K562 (cell line): Measurements from ENCODE around the gene HOXA11. TPM values are rescaled to one million over a fixed set of nuclear protein-coding genes. Genes with fewer than 3 reads are reported as not detected.

Experiments used
- ATAC-seq: fragments of 200-7000 bp; cut with Tn5 transposase; 3 replicates; pipeline ENCODE4 v1.9.1; 2020; ENCODE audit warnings: moderate library complexity
- BruUV-seq: library from RNA; stranded (reverse); fragments of 400-500 nt; replicated peaks from 2 replicates; lab custom pipeline; 2021; lab: Mats Ljungman, UMichigan
- CTCF ChIA-PET: fragments of 300-600 bp; formaldehyde crosslinking; extraction: SDS; loops from one replicate; lab custom pipeline; 2021; ENCODE audit warnings: low intra/inter-chr PET ratio; lab: Yijun Ruan, JAX
- POLR2A ChIA-PET: fragments of 300-600, 350-650 bp; sonication (Branson Sonifier 250); formaldehyde crosslinking; extraction: SDS; loops from one replicate; lab custom pipeline; 2021; ENCODE audit warnings: antibody characterized with exemption, inconsistent platforms; lab: Yijun Ruan, JAX
- DNase-seq, 4 experiments: peaks; one replicate each; pipeline versions ENCODE4 v3.0.0 to v3.0.0-alpha.2; 2011 to 2018; ENCODE audit warnings: low spot score in 3 of 4, mixed read lengths in 3 of 4; ENCODE audit errors: extremely low read depth in 1 of 4
- FAIRE-seq: peaks from 2 replicates; lab custom pipeline; 2011; peaks lifted over from hg19 to GRCh38; lab: Jason Lieb, UNC
- H2AFZ ChIP-seq: 2 replicates; pipeline ENCODE4 v1.6.0; 2011; ENCODE audit warnings: low read depth, low read length, control low read depth, inconsistent platforms
- H3K27ac ChIP-seq: fragments of 200-600 bp; 3 replicates; pipeline ENCODE4 v1.8.0; 2011; ENCODE audit warnings: low read depth, mild to moderate bottlenecking, control low read depth, inconsistent platforms, low read length, moderate library complexity, mixed read lengths; ENCODE audit errors: extremely low read depth
- H3K27me3 ChIP-seq, 2 experiments: fragments of 300-600 bp in 1 of 2; 2 replicates in 1 of 2; 3 replicates in 1 of 2; pipeline versions ENCODE4 v1.6.0 to v1.8.0; 2011; ENCODE audit warnings: inconsistent platforms in 2 of 2, low read length in 2 of 2, mild to moderate bottlenecking in 1 of 2, mixed read lengths in 1 of 2, moderate library complexity in 1 of 2; ENCODE audit not compliant: control insufficient read depth in 2 of 2, insufficient read depth in 2 of 2
- H3K36me3 ChIP-seq: fragments of 300-600 bp; 3 replicates; pipeline ENCODE4 v1.8.0; 2011; ENCODE audit warnings: mild to moderate bottlenecking, low read length, inconsistent platforms; ENCODE audit not compliant: control insufficient read depth, insufficient read depth
- H3K4me1 ChIP-seq, 2 experiments: fragments of 200-600 bp in 1 of 2; replicated peaks in 1 of 2; 2 replicates in 1 of 2; 3 replicates in 1 of 2; pipeline versions ENCODE4 v1.5.1 to v1.8.0; 2011; ENCODE audit warnings: inconsistent platforms in 2 of 2, low read length in 2 of 2, mild to moderate bottlenecking in 1 of 2, mixed read lengths in 1 of 2, moderate library complexity in 1 of 2; ENCODE audit not compliant: control insufficient read depth in 2 of 2, insufficient read depth in 2 of 2
- H3K4me2 ChIP-seq: 2 replicates; pipeline ENCODE4 v1.6.1; 2011; ENCODE audit warnings: low read length, control low read depth, inconsistent platforms, mixed read lengths; ENCODE audit not compliant: insufficient read depth
- H3K4me3 ChIP-seq: fragments of 200-600 bp; sonication (generic), shearing (Covaris generic); 2 replicates; pipeline ENCODE4 v1.5.1; 2016; ENCODE audit warnings: control low read depth, inconsistent platforms
- H3K79me2 ChIP-seq: fragments of 200-600 bp; 3 replicates; pipeline ENCODE4 v1.8.0; 2011; ENCODE audit warnings: low read length, inconsistent platforms; ENCODE audit not compliant: control insufficient read depth, insufficient read depth
- H3K9ac ChIP-seq, 2 experiments: 2 replicates each; pipeline versions ENCODE4 v1.6.0 to v1.6.1; 2011; ENCODE audit warnings: low read depth in 2 of 2, low read length in 2 of 2, control low read depth in 1 of 2, inconsistent platforms in 1 of 2, mild to moderate bottlenecking in 1 of 2, mixed read lengths in 1 of 2; ENCODE audit not compliant: insufficient read depth in 1 of 2
- H3K9me1 ChIP-seq: one replicate; pipeline ENCODE4 v1.6.0; 2011; ENCODE audit warnings: inconsistent platforms, mild to moderate bottlenecking, low read length, moderate library complexity; ENCODE audit not compliant: control insufficient read depth, insufficient read depth
- H3K9me3 ChIP-seq: replicated peaks from 2 replicates; pipeline ENCODE4 v1.5.1; 2011; ENCODE audit warnings: low read depth, low read length, inconsistent platforms; ENCODE audit not compliant: control insufficient read depth, insufficient read depth
- H4K20me1 ChIP-seq: replicated peaks from 2 replicates; pipeline ENCODE4 v1.6.1; 2011; ENCODE audit warnings: low read length, inconsistent platforms, mixed read lengths; ENCODE audit not compliant: control insufficient read depth, insufficient read depth
- BMI1 ChIP-seq: fragments of 150-350 bp; IDR thresholded peaks from 2 replicates; pipeline ENCODE4 v1.6.1; 2014; ENCODE audit warnings: low read length
- BRCA1 ChIP-seq, 2 experiments: fragments of 450-650 bp in 1 of 2; sonication (generic) in 1 of 2; formaldehyde crosslinking in 1 of 2; IDR thresholded peaks; 2 replicates each; pipeline versions ENCODE4 v1.5.0 to v1.6.1; 2017 to 2020; ENCODE audit warnings: mild to moderate bottlenecking in 1 of 2, missing genetic modification reagents in 1 of 2
- EGR1 ChIP-seq: fragments of 450-650 bp; conservative IDR thresholded peaks from 2 replicates; pipeline ENCODE4 v1.6.1; 2017; ENCODE audit warnings: mild to moderate bottlenecking
- EP400 ChIP-seq: fragments of 450-650 bp; IDR thresholded peaks from 2 replicates; pipeline ENCODE4 v1.6.1; 2017; ENCODE audit warnings: antibody characterized with exemption, mild to moderate bottlenecking, moderate library complexity
- HDAC1 ChIP-seq, 2 experiments: fragments of 450-650 bp; IDR thresholded peaks; 2 replicates each; pipeline ENCODE4 v1.6.1; 2016 to 2017; ENCODE audit warnings: inconsistent platforms in 1 of 2, mild to moderate bottlenecking in 1 of 2, moderate library complexity in 1 of 2
- IRF1 ChIP-seq: sonication (generic); formaldehyde crosslinking; IDR thresholded peaks from 2 replicates; pipeline ENCODE4 v1.8.0; 2022; ENCODE audit warnings: missing genetic modification reagents, mild to moderate bottlenecking, borderline replicate concordance
- NKRF ChIP-seq: fragments of 450-650 bp; IDR thresholded peaks from 2 replicates; pipeline ENCODE4 v1.6.1; 2016; ENCODE audit warnings: borderline replicate concordance
- PPARD ChIP-seq: fragments of 250-450 bp; sonication (Bioruptor Pico); IDR thresholded peaks from 2 replicates; pipeline ENCODE4 v1.8.0; 2022; ENCODE audit warnings: inconsistent platforms, mild to moderate bottlenecking, moderate library complexity
- ZC3H8 ChIP-seq: fragments of 450-650 bp; IDR thresholded peaks from 2 replicates; pipeline ENCODE4 v1.6.1; 2017
- ZNF232 ChIP-seq: sonication (generic); formaldehyde crosslinking; IDR thresholded peaks from 2 replicates; pipeline ENCODE4 v1.8.0; 2022; ENCODE audit warnings: mild to moderate bottlenecking, missing genetic modification reagents
- WGBS: fragments of 100-300 bp; shearing (Covaris generic); methylation state at CpG from one replicate; pipeline ENCODE4 v1.1.6; 2016; ENCODE audit warnings: low coverage, mixed read lengths; ENCODE audit not compliant: insufficient coverage; ENCODE audit errors: missing lambda C conversion rate; 5-methylcytosine and 5-hydroxymethylcytosine counted together
- in situ Hi-C: fragments of 300-500 bp; cut with MboI; formaldehyde crosslinking; loops from 4 replicates; pipeline ENCODE4 v1.15.0; 2018; ENCODE audit warnings: inconsistent platforms, mixed read lengths
- intact Hi-C: fragments of 100-400 bp; cut with micrococcal nuclease; formaldehyde crosslinking; loops from 2 replicates; pipeline ENCODE4 v1.14.2; 2022
- polyA plus RNA-seq, 8 experiments: library from polyadenylated mRNA; depleted of rRNA in 4 of 8; stranded (reverse) in 5 of 8; unstranded in 3 of 8; fragments of >200 nt; fragmentation: Nextera tagmentation in 2 of 8; fragmentation: Illumina TruSeq in 1 of 8; extraction: Ambion mirVana in 2 of 8; extraction: Trizol in 1 of 8; gene quantifications; 2 replicates each; pipeline versions ENCODE4 v1.2.1 to v1.2.3, GENCODE V29; 2011 to 2014; ENCODE audit warnings: inconsistent platforms in 1 of 8, missing spikeins in 1 of 8
- total RNA-seq, 7 experiments: library from RNA; depleted of rRNA in 6 of 7; stranded (reverse); fragments of >200 nt in 6 of 7; fragmentation: Illumina TruSeq in 2 of 7; extraction: Trizol in 2 of 7; gene quantifications; 2 replicates each; pipeline versions ENCODE4 v1.2.1 to v1.2.3, GENCODE V29; 2011 to 2021; ENCODE audit warnings: low replicate concordance in 1 of 7

Gene HOXA11
- total and polyA plus RNA-seq, 9 of the 15 experiments (the other 6 are each of a cell fraction or from before 2014, with no cell fraction given): not detected

GRCh38 chr7:27151341-27151930 lies 33.6 kb downstream of the HOXA11 start:
- ATAC-seq: no peak
- Histone ChIP-seq H4K20me1 (no peaks in the 10 kb centered on the region), H3K4me2 (no peak overlapping the region), H3K27me3 (peaks cover 49 to 93% of the 10 kb centered on the region in 2 experiments), H3K4me1 (peaks cover 0 to 15% of the 10 kb centered on the region in 2 experiments; a peak in 2 of 5 replicates), H3K9ac (no peak overlapping the region), H2AFZ (no peak overlapping the region), H3K9me3 (no peaks in the 10 kb centered on the region), H3K79me2 (no peaks in the 10 kb centered on the region), H3K9me1 (no peaks in the 10 kb centered on the region), H3K4me3 (no peak overlapping the region), H3K36me3 (no peaks in the 10 kb centered on the region), H3K27ac (no peak overlapping the region)
- CTCF ChIA-PET: interaction anchor here (0.7 to 1.0 kb wide), 2 partner anchors 233 to 772 kb away, joined by 3 read pairs; no protein-coding TSS in a partner anchor
- POLR2A ChIA-PET: interaction anchor here (1.0 kb wide), 1 partner anchor 12 kb away, joined by 5 read pairs; no protein-coding TSS in a partner anchor
- intact Hi-C loops (no loop called here), in situ Hi-C loops (loop anchor here (25.0 kb wide), 3 partner anchors 639 to 1264 kb away; no protein-coding TSS in a partner anchor)
- no peak for DNase-seq
- 29% methylated on average over 27 of the region's 27 CpGs for WGBS
- TF ChIP-seq EGR1 (0 out of 2 replicates have a peak, but pooled peaks have one; percentile 35), EP400 (no peak)
- FAIRE-seq: no peak
- no TSS peak for BruUV-seq

GRCh38 chr7:27150568-27151340 lies 34.3 kb downstream of the HOXA11 start:
- Histone ChIP-seq H2AFZ (no peak overlapping the region), H3K36me3 (no peaks in the 10 kb centered on the region), H3K79me2 (no peaks in the 10 kb centered on the region), H3K4me1 (peaks cover 0 to 16% of the 10 kb centered on the region in 2 experiments; a peak in 2 of 5 replicates), H3K27ac (no peak overlapping the region), H3K4me2 (no peak overlapping the region; the same call in 1 of the 2 replicates), H3K4me3 (no peak overlapping the region), H3K27me3 (peaks cover 53 to 91% of the 10 kb centered on the region in 2 experiments), H3K9ac (no peak overlapping the region), H4K20me1 (no peaks in the 10 kb centered on the region), H3K9me1 (no peaks in the 10 kb centered on the region), H3K9me3 (no peaks in the 10 kb centered on the region)
- FAIRE-seq (no peak), DNase-seq (peak; percentile 54 to 80 (median 75)), ATAC-seq (peak; percentile 96)
- ChIA-PET POLR2A (interaction anchor here (1.0 kb wide), 1 partner anchor 11 kb away, joined by 5 read pairs; no protein-coding TSS in a partner anchor), CTCF (interaction anchor here (0.6 to 1.0 kb wide), 2 partner anchors 16 to 773 kb away, joined by 3 read pairs; no protein-coding TSS in a partner anchor)
- BruUV-seq: no TSS peak
- WGBS: 7% methylated on average over 50 of the region's 58 CpGs
- in situ Hi-C loops (loop anchor here (25.0 kb wide), 3 partner anchors 638 to 1263 kb away; no protein-coding TSS in a partner anchor), intact Hi-C loops (no loop called here)
- TF ChIP-seq HDAC1 (IDR thresholded peaks at IDR 0.05) (no peak), ZNF232 (CRISPR knock-in tag) (no peak), PPARD (no peak), NKRF (no peak), BRCA1 (IDR thresholded peaks at IDR 0.05) (no peak), BRCA1 (CRISPR knock-in tag; IDR thresholded peaks at IDR 0.05) (no peak), ZC3H8 (no peak), BMI1 (no peak), IRF1 (no peak)
